Esophagus squamous epithelium (tissue), 5 donors: ENCODE measurements around the gene TSC2. TPM values are rescaled to one million over a fixed set of nuclear protein-coding genes. Genes with fewer than 3 reads are reported as not detected.

Experiments used
- DNase-seq: peaks from one replicate; lab custom pipeline; 2025; lab: John Stamatoyannopoulos, UW
- H3K27ac ChIP-seq, 4 donors: fragments of 200-600 bp; sonication (generic); one replicate each; pipeline ENCODE4 v1.5.1; 2016 to 2019; ENCODE audit warnings: mild to moderate bottlenecking in 1 of 4
- H3K27me3 ChIP-seq, 4 donors: fragments of 200-600 bp; sonication (generic); 1 replicate in 3 of 4; 2 replicates in 1 of 4; pipeline versions ENCODE4 v1.5.1 to v1.6.0; 2017 to 2021; ENCODE audit warnings: antibody characterized with exemption in 1 of 4
- H3K36me3 ChIP-seq, 3 donors: fragments of 200-600 bp; sonication (generic); one replicate each; pipeline ENCODE4 v1.5.1; 2016 to 2019
- H3K4me1 ChIP-seq, 3 donors: fragments of 200-600 bp; sonication (generic); one replicate each; pipeline ENCODE4 v1.5.1; 2017 to 2019
- H3K4me3 ChIP-seq, 4 donors: fragments of 200-600 bp; sonication (generic); 1 replicate in 3 of 4; 2 replicates in 1 of 4; pipeline ENCODE4 v1.5.1; 2016 to 2019; ENCODE audit warnings: mild to moderate bottlenecking in 2 of 4, moderate library complexity in 1 of 4
- H3K9me3 ChIP-seq, 3 donors: fragments of 200-600 bp; sonication (generic); one replicate each; pipeline ENCODE4 v1.5.1; 2016 to 2019
- CTCF ChIP-seq, 6 experiments: fragments of 450-650 bp in 4 of 6; fragments of 200-600 bp in 2 of 6; sonication (generic) in 2 of 6; IDR thresholded peaks; one replicate each; pipeline ENCODE4 v1.5.1; 2016 to 2019; ENCODE audit warnings: antibody characterized with exemption in 6 of 6, mild to moderate bottlenecking in 4 of 6, moderate library complexity in 4 of 6
- POLR2A ChIP-seq, 4 donors: fragments of 450-650 bp; IDR thresholded peaks; one replicate each; pipeline ENCODE4 v1.6.1; 2017; ENCODE audit warnings: antibody characterized with exemption in 4 of 4, mild to moderate bottlenecking in 4 of 4, moderate library complexity in 3 of 4
- WGBS, 2 donors: methylation state at CpG; one replicate each; pipeline ENCODE4 v1.1.5; 2018; 5-methylcytosine and 5-hydroxymethylcytosine counted together
- intact Hi-C: fragments of 100-400 bp; cut with DNase I; formaldehyde crosslinking; loops from one replicate; pipeline ENCODE4 v1.15.0; 2022
- total RNA-seq, 4 donors: library from RNA; depleted of rRNA; stranded (reverse); fragments of >200 nt; gene quantifications; one replicate each; pipeline ENCODE4 v1.1.0, GENCODE V29; 2016
- donor health status: DM: yes; HTN: yes; CAD: no.

Gene TSC2
- total RNA-seq, 4 donors from 2014 or later: 22.8 to 79.7 (median 41.2) TPM

DNA sequence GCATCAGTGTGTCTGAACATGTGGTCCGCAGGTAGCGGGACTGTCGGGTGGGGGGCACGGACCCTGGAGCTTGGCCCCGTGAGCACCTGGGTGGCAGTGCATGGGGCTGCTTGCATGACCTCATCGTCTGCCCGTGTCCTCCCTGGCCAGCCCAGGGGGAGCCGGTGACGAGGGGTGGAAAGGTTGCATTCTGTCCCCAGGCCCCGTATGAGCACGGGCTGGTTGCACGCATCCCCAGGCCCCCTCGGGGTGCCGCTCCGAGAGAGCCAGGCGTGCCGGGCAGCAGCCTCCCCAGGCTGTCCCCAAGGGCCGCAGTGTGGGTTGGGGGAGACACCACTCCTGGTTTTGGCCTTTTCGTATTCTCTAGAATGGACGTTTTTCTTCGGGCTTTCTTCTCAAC, 29.9 kb downstream of the TSC2 start:
- Histone ChIP-seq H3K27ac (no peak overlapping the region), H3K36me3 (peaks cover 39 to 100% (median 42%) of the 10 kb centered on the region in 3 donors), H3K4me3 (no peak overlapping the region), H3K27me3 (no peaks in the 10 kb centered on the region), H3K4me1 (peaks cover 11 to 16% (median 12%) of the 10 kb centered on the region in 3 donors), H3K9me3 (no peaks in the 10 kb centered on the region)
- 90 to 94% methylated on average over 3 to 17 of the region's 21 CpGs for WGBS, 2 donors
- no peak for DNase-seq
- TF ChIP-seq CTCF (IDR thresholded peaks at IDR 0.05) (no peak), POLR2A (IDR thresholded peaks at IDR 0.05) (no peak)
- intact Hi-C loops: no loop called here

GRCh38 chr16:2078096-2078495, 30.3 kb downstream of the TSC2 start:
- Histone ChIP-seq H3K9me3 (no peaks in the 10 kb centered on the region), H3K4me3 (no peak overlapping the region), H3K27me3 (no peaks in the 10 kb centered on the region), H3K27ac (no peak overlapping the region), H3K36me3 (peaks cover 39 to 100% (median 40%) of the 10 kb centered on the region in 3 donors), H3K4me1 (peaks cover 13 to 20% (median 16%) of the 10 kb centered on the region in 3 donors)
- 80 to 90% methylated on average over 1 to 2 of the region's 7 CpGs for WGBS, 2 donors
- TF ChIP-seq POLR2A (IDR thresholded peaks at IDR 0.05): no peak
- intact Hi-C loops: no loop called here
- DNase-seq: no peak

GRCh38 chr16:2078691-2079090, 30.9 kb downstream of the TSC2 start:
- intact Hi-C loops: no loop called here
- no peak overlapping the region for H3K4me3 ChIP-seq
- H3K36me3 ChIP-seq: peaks cover 34 to 100% (median 34%) of the 10 kb centered on the region in 3 donors
- no CpG with 5 or more reads among the region's 23 CpGs for WGBS, 2 donors
- H3K27me3 ChIP-seq: no peaks in the 10 kb centered on the region
- H3K4me1 ChIP-seq: peaks cover 13 to 26% (median 21%) of the 10 kb centered on the region in 3 donors
- TF ChIP-seq POLR2A (IDR thresholded peaks at IDR 0.05) (no peak), CTCF (IDR thresholded peaks at IDR 0.05) (no peak)
- DNase-seq: no peak
- H3K9me3 ChIP-seq: no peaks in the 10 kb centered on the region
- no peak overlapping the region for H3K27ac ChIP-seq

GRCh38 chr16:2079311-2079800, 31.6 kb downstream of the TSC2 start:
- Histone ChIP-seq H3K9me3 (no peaks in the 10 kb centered on the region), H3K4me3 (no peak overlapping the region), H3K27ac (no peak overlapping the region), H3K36me3 (peaks cover 29 to 100% (median 37%) of the 10 kb centered on the region in 3 donors), H3K27me3 (no peaks in the 10 kb centered on the region), H3K4me1 (peaks cover 13 to 31% (median 21%) of the 10 kb centered on the region in 3 donors)
- intact Hi-C loops: no loop called here
- WGBS, 2 donors: 93 to 96% methylated on average over 8 to 9 of the region's 30 CpGs
- DNase-seq: no peak
- TF ChIP-seq CTCF (IDR thresholded peaks at IDR 0.05) (no peak), POLR2A (IDR thresholded peaks at IDR 0.05) (no peak)

DNA sequence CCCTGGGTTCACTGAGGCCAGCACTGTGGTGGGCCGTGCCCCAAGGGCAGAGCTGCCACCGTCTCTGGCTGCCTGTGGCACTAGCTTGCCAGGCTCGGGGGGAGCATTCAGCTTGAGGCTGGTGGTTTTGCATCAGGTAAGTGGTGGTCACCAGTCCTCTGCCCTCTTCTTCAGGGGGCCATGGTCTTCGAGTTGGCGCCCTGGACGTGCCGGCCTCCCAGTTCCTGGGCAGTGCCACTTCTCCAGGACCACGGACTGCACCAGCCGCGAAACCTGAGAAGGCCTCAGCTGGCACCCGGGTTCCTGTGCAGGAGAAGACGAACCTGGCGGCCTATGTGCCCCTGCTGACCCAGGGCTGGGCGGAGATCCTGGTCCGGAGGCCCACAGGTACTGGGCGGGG, 32.2 kb downstream of the TSC2 start:
- TF ChIP-seq CTCF (IDR thresholded peaks at IDR 0.05) (no peak), POLR2A (IDR thresholded peaks at IDR 0.05) (no peak)
- DNase-seq: no peak
- Histone ChIP-seq H3K4me3 (no peak overlapping the region), H3K4me1 (peaks cover 13 to 37% (median 21%) of the 10 kb centered on the region in 3 donors), H3K36me3 (peaks cover 26 to 100% (median 42%) of the 10 kb centered on the region in 3 donors), H3K9me3 (no peaks in the 10 kb centered on the region), H3K27ac (no peak overlapping the region), H3K27me3 (no peaks in the 10 kb centered on the region)
- intact Hi-C loops: no loop called here
- WGBS, 2 donors: no CpG with 5 or more reads among the region's 16 CpGs
